ENCODE results near the gene MAB21L4. TPM values are rescaled to one million over a fixed set of nuclear protein-coding genes. Genes with fewer than 3 reads are reported as not detected.

The MAB21L4 gene
- total and polyA plus RNA-seq, 2 experiments from 2014 or later: not detected

- H3K27ac ChIP-seq: no peak overlapping the region
- no peaks in the 10 kb centered on the region for H3F3A ChIP-seq (ENCODE audit: insufficient read depth)
- H3K4me1 ChIP-seq (ENCODE audit: insufficient read depth): no peaks in the 10 kb centered on the region
- no peak overlapping the region for H2AFZ ChIP-seq
- no peaks in the 10 kb centered on the region for H3K36me3 ChIP-seq (ENCODE audit: low read depth)
- H3K4me3 ChIP-seq: no peak overlapping the region
- H3K9me2 ChIP-seq (ENCODE audit: insufficient read depth): no peaks in the 10 kb centered on the region
- H3K9me3 ChIP-seq (ENCODE audit: low read depth): no peaks in the 10 kb centered on the region
- no peak for DNase-seq
- no peak overlapping the region for H3K4me2 ChIP-seq (ENCODE audit: unreplicated experiment)
- H3K9ac ChIP-seq: no peak overlapping the region
- no peaks in the 10 kb centered on the region; the same call in 1 of the 2 replicates for H3K27me3 ChIP-seq (replicated peaks; ENCODE audit: insufficient read depth)
- no peak for TF ChIP-seq EZH2phosphoT487 (IDR thresholded peaks at IDR 0.05; ENCODE audit: insufficient read depth, low read depth)
- TF ChIP-seq EZH2 (IDR thresholded peaks at IDR 0.05; ENCODE audit: insufficient read depth, poor library complexity, severe bottlenecking): no peak
- in situ Hi-C loops (cut with MboI): no loop called here
- WGBS, 2 experiments (ENCODE audit: low coverage in 1 of 2, low lambda C conversion rate in 2 of 2, missing lambda C conversion rate in 2 of 2): 76 to 77% methylated on average over 8 of the region's 8 CpGs
- no peaks in the 10 kb centered on the region for H4K20me1 ChIP-seq (ENCODE audit: insufficient read depth)
- no peaks in the 10 kb centered on the region for H3K79me2 ChIP-seq (ENCODE audit: insufficient read depth)
These were observed 40.3 kb downstream of the MAB21L4 start for GRCh38 chr2:240855670-240856069.

GRCh38 chr2:240852671-240853314 is 43.2 kb downstream of the MAB21L4 start:
- Histone ChIP-seq H3K9me3 (ENCODE audit: low read depth) (no peaks in the 10 kb centered on the region), H4K20me1 (ENCODE audit: insufficient read depth) (no peaks in the 10 kb centered on the region), H3K4me2 (ENCODE audit: unreplicated experiment) (no peak overlapping the region), H3K4me1 (ENCODE audit: insufficient read depth) (no peaks in the 10 kb centered on the region), H3K9ac (no peak overlapping the region), H3K9me2 (ENCODE audit: insufficient read depth) (no peaks in the 10 kb centered on the region), H3K4me3 (no peak overlapping the region), H3K27me3 (replicated peaks; ENCODE audit: insufficient read depth) (no peaks in the 10 kb centered on the region), H3F3A (ENCODE audit: insufficient read depth) (no peaks in the 10 kb centered on the region), H3K79me2 (ENCODE audit: insufficient read depth) (no peaks in the 10 kb centered on the region), H3K36me3 (ENCODE audit: low read depth) (no peaks in the 10 kb centered on the region), H2AFZ (no peak overlapping the region), H3K27ac (no peak overlapping the region)
- DNase-seq: no peak
- no peak for TF ChIP-seq EZH2phosphoT487 (IDR thresholded peaks at IDR 0.05; ENCODE audit: insufficient read depth, low read depth)
- TF ChIP-seq EZH2 (IDR thresholded peaks at IDR 0.05; ENCODE audit: insufficient read depth, poor library complexity, severe bottlenecking): no peak
- in situ Hi-C loops (cut with MboI): no loop called here
- 84 to 85% methylated on average over 15 of the region's 15 CpGs for WGBS, 2 experiments (ENCODE audit: low coverage in 1 of 2, low lambda C conversion rate in 2 of 2, missing lambda C conversion rate in 2 of 2)

- peak; percentile 74 for DNase-seq
- Histone ChIP-seq H3K9me3 (ENCODE audit: low read depth) (no peaks in the 10 kb centered on the region), H3K9me2 (ENCODE audit: insufficient read depth) (no peaks in the 10 kb centered on the region), H3K4me3 (no peak overlapping the region), H2AFZ (no peak overlapping the region), H3K79me2 (ENCODE audit: insufficient read depth) (no peaks in the 10 kb centered on the region), H3K4me2 (ENCODE audit: unreplicated experiment) (no peak overlapping the region), H3K27ac (no peak overlapping the region), H4K20me1 (ENCODE audit: insufficient read depth) (no peaks in the 10 kb centered on the region), H3K36me3 (ENCODE audit: low read depth) (no peaks in the 10 kb centered on the region), H3F3A (ENCODE audit: insufficient read depth) (no peaks in the 10 kb centered on the region), H3K27me3 (replicated peaks; ENCODE audit: insufficient read depth) (no peaks in the 10 kb centered on the region), H3K9ac (no peak overlapping the region), H3K4me1 (ENCODE audit: insufficient read depth) (no peaks in the 10 kb centered on the region)
- 31 to 32% methylated on average over 33 of the region's 33 CpGs for WGBS, 2 experiments (ENCODE audit: low coverage in 1 of 2, low lambda C conversion rate in 2 of 2, missing lambda C conversion rate in 2 of 2)
- no peak for TF ChIP-seq EZH2phosphoT487 (IDR thresholded peaks at IDR 0.05; ENCODE audit: insufficient read depth, low read depth)
- TF ChIP-seq EZH2 (IDR thresholded peaks at IDR 0.05; ENCODE audit: insufficient read depth, poor library complexity, severe bottlenecking): no peak
- in situ Hi-C loops (cut with MboI): no loop called here
These were observed 44.6 kb downstream of the MAB21L4 start for GRCh38 chr2:240851078-240851991.

- H3K27me3 ChIP-seq (replicated peaks; ENCODE audit: insufficient read depth): no peaks in the 10 kb centered on the region
- no peaks in the 10 kb centered on the region for H3K4me1 ChIP-seq (ENCODE audit: insufficient read depth)
- no peak overlapping the region for H3K4me2 ChIP-seq (ENCODE audit: unreplicated experiment)
- in situ Hi-C loops (cut with MboI): no loop called here
- H3K36me3 ChIP-seq (ENCODE audit: low read depth): no peaks in the 10 kb centered on the region
- 58 to 67% methylated on average over 5 to 11 of the region's 11 CpGs for WGBS, 2 experiments (ENCODE audit: low coverage in 1 of 2, low lambda C conversion rate in 2 of 2, missing lambda C conversion rate in 2 of 2)
- TF ChIP-seq EZH2phosphoT487 (IDR thresholded peaks at IDR 0.05; ENCODE audit: insufficient read depth, low read depth) (no peak), EZH2 (IDR thresholded peaks at IDR 0.05; ENCODE audit: insufficient read depth, poor library complexity, severe bottlenecking) (no peak)
- H3F3A ChIP-seq (ENCODE audit: insufficient read depth): no peaks in the 10 kb centered on the region
- H3K4me3 ChIP-seq: no peak overlapping the region
- no peaks in the 10 kb centered on the region for H3K79me2 ChIP-seq (ENCODE audit: insufficient read depth)
- no peak for DNase-seq
- no peak overlapping the region for H3K9ac ChIP-seq
- H3K9me3 ChIP-seq (ENCODE audit: low read depth): no peaks in the 10 kb centered on the region
- H3K27ac ChIP-seq: no peak overlapping the region
- H3K9me2 ChIP-seq (ENCODE audit: insufficient read depth): no peaks in the 10 kb centered on the region
- no peak overlapping the region for H2AFZ ChIP-seq
- no peaks in the 10 kb centered on the region for H4K20me1 ChIP-seq (ENCODE audit: insufficient read depth)
These were observed 45.2 kb downstream of the MAB21L4 start for GRCh38 chr2:240850756-240851077.
